Measurements from ENCODE around the gene STX18.

- TF ChIP-seq GATA2 (IDR thresholded peaks at IDR 0.05; ENCODE audit: low read depth, low read length) = no peak
- TF ChIP-seq GATA3 (IDR thresholded peaks at IDR 0.05; ENCODE audit: low read depth, low read length) = no peak
Measured at GRCh38 chr4:4481399-4481994, 60.4 kb downstream of the STX18 start.

Data from SH-SY5Y (cell line).